Measurements from ENCODE around the gene NAGS. TPM values are rescaled to one million over a fixed set of nuclear protein-coding genes. Genes with fewer than 3 reads are reported as not detected.
"Not testable (repeated sequence)": the region's sequence is repeated elsewhere in the genome, so short reads cannot be mapped to it uniquely, and the experiment has no call there.

NAGS gene
- total RNA-seq, 1 experiment from 2014 or later: 3.7 TPM

- no peak overlapping the region for H3T11ph ChIP-seq (ENCODE audit: low read length)
- H4K8ac ChIP-seq (replicated peaks; ENCODE audit: insufficient read length, low read depth, low read length): no peak overlapping the region
- Mint-ChIP-seq H3K4me3 (no peak overlapping the region), H3K9me3 (no peaks in the 10 kb centered on the region), H3K4me1 (no peaks in the 10 kb centered on the region), H3K36me3 (ENCODE audit: insufficient read depth in 1 of 3, low read depth in 3 of 3) (no peaks in the 10 kb centered on the region), H3K27ac (no peak overlapping the region), H3K27me3 (ENCODE audit: low read depth) (peaks cover 19% of the 10 kb centered on the region)
- H3K79me1 ChIP-seq (ENCODE audit: insufficient read depth, low read depth, low read length, poor library complexity, severe bottlenecking): no peaks in the 10 kb centered on the region
- no peak overlapping the region for H2BK5ac ChIP-seq (ENCODE audit: insufficient read length, low read length)
- H3K4ac ChIP-seq (ENCODE audit: low read depth, low read length): no peak overlapping the region
- no peak overlapping the region for H2BK15ac ChIP-seq (ENCODE audit: low read depth, low read length)
- H2BK120ac ChIP-seq (ENCODE audit: low read depth, low read length, poor library complexity, severe bottlenecking): no peak overlapping the region
- H2AFZ ChIP-seq (ENCODE audit: low read length): no peak overlapping the region
- H3K56ac ChIP-seq (ENCODE audit: insufficient read length, low read depth, low read length): no peak overlapping the region
- H3K4me1 ChIP-seq (ENCODE audit: insufficient read depth, low read length): no peaks in the 10 kb centered on the region
- no peak overlapping the region for H2BK20ac ChIP-seq (ENCODE audit: low read depth, low read length, poor library complexity, severe bottlenecking)
- no peak overlapping the region for H4K91ac ChIP-seq (ENCODE audit: insufficient read length, low read depth, low read length)
- no peaks in the 10 kb centered on the region for H3K27me3 ChIP-seq (ENCODE audit: insufficient read depth, low read length)
- no peak overlapping the region for H3K4me2 ChIP-seq (ENCODE audit: insufficient read depth, insufficient read length, low read length)
- H3K23me2 ChIP-seq (ENCODE audit: insufficient read length, low read depth, low read length, poor library complexity, severe bottlenecking): no peaks in the 10 kb centered on the region
- TF ChIP-seq, protein P1, sequence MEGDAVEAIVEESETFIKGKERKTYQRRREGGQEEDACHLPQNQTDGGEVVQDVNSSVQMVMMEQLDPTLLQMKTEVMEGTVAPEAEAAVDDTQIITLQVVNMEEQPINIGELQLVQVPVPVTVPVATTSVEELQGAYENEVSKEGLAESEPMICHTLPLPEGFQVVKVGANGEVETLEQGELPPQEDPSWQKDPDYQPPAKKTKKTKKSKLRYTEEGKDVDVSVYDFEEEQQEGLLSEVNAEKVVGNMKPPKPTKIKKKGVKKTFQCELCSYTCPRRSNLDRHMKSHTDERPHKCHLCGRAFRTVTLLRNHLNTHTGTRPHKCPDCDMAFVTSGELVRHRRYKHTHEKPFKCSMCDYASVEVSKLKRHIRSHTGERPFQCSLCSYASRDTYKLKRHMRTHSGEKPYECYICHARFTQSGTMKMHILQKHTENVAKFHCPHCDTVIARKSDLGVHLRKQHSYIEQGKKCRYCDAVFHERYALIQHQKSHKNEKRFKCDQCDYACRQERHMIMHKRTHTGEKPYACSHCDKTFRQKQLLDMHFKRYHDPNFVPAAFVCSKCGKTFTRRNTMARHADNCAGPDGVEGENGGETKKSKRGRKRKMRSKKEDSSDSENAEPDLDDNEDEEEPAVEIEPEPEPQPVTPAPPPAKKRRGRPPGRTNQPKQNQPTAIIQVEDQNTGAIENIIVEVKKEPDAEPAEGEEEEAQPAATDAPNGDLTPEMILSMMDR (conservative IDR thresholded peaks at IDR 0.05): no peak
- no peak overlapping the region for H3K27ac ChIP-seq (ENCODE audit: insufficient read length, low read depth, low read length)
- no peak overlapping the region for H3K23ac ChIP-seq (ENCODE audit: insufficient read length, low read depth, low read length)
- H2BK12ac ChIP-seq (ENCODE audit: insufficient read length, low read depth, low read length): no peak overlapping the region
- no peak overlapping the region for H4K5ac ChIP-seq (ENCODE audit: insufficient read length, low read depth, low read length)
- no peak for DNase-seq
- no peak overlapping the region for H3K18ac ChIP-seq (ENCODE audit: insufficient read length, low read depth, low read length)
- no peaks in the 10 kb centered on the region for H4K20me1 ChIP-seq (ENCODE audit: control insufficient read depth, insufficient read depth, insufficient read length)
- no peak overlapping the region for H3K9ac ChIP-seq (ENCODE audit: extremely low read depth, insufficient read length, low read length)
- WGBS (ENCODE audit: extremely low coverage, insufficient read length, low lambda C conversion rate): no CpG with 5 or more reads among the region's 4 CpGs
- H3K14ac ChIP-seq (ENCODE audit: insufficient read depth, low read length): no peak overlapping the region
- H3K79me2 ChIP-seq (ENCODE audit: insufficient read depth, low read length): no peaks in the 10 kb centered on the region
- no peaks in the 10 kb centered on the region for H3K9me3 ChIP-seq (ENCODE audit: control insufficient read depth, low read depth, low read length)
- H2AK5ac ChIP-seq (ENCODE audit: insufficient read length, low read length): no peak overlapping the region
These were observed 34.1 kb upstream of the NAGS start for GRCh38 chr17:43970366-43970765.

DNA sequence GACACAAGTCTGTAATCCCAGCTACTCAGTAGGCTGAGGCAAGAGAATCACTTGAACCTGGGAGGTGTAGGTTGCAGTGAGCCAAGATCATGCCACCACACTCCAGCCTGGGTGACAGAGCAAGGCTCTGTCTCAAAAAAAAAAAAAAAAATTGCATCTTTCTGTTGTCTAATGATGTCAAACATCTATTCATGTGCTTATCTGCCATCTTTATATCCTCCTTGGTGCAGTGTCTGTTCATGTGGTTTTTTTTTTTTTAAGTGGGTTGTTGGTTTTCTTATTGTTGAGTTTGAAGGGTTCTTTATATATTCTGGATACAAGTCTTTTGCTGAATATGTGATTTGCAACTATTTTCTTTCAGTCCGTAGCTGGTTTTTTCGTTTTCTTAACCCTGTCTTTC, 33.0 kb upstream of the NAGS start:
- H3K36me3 Mint-ChIP-seq (ENCODE audit: insufficient read depth in 1 of 3, low read depth in 3 of 3); H3K27me3 ChIP-seq (ENCODE audit: insufficient read depth, low read length): not testable (repeated sequence)

More for the DNA sequence above, 33.0 kb upstream of the NAGS start:
- H3K23me2 ChIP-seq (ENCODE audit: insufficient read length, low read depth, low read length, poor library complexity, severe bottlenecking); H3K9me3 ChIP-seq (ENCODE audit: control insufficient read depth, low read depth, low read length); H3K27ac ChIP-seq (ENCODE audit: insufficient read length, low read depth, low read length); H3K4me2 ChIP-seq (ENCODE audit: insufficient read depth, insufficient read length, low read length); H3T11ph ChIP-seq (ENCODE audit: low read length); H4K8ac ChIP-seq (replicated peaks; ENCODE audit: insufficient read length, low read depth, low read length); H3K14ac ChIP-seq (ENCODE audit: insufficient read depth, low read length); H3K56ac ChIP-seq (ENCODE audit: insufficient read length, low read depth, low read length); H3K18ac ChIP-seq (ENCODE audit: insufficient read length, low read depth, low read length); H2AFZ ChIP-seq (ENCODE audit: low read length); H3K9ac ChIP-seq (ENCODE audit: extremely low read depth, insufficient read length, low read length); H3K79me1 ChIP-seq (ENCODE audit: insufficient read depth, low read depth, low read length, poor library complexity, severe bottlenecking); H3K23ac ChIP-seq (ENCODE audit: insufficient read length, low read depth, low read length); H2AK5ac ChIP-seq (ENCODE audit: insufficient read length, low read length); H2BK15ac ChIP-seq (ENCODE audit: low read depth, low read length); H4K20me1 ChIP-seq (ENCODE audit: control insufficient read depth, insufficient read depth, insufficient read length); H3K4me3 Mint-ChIP-seq; H3K4me1 ChIP-seq (ENCODE audit: insufficient read depth, low read length); H2BK12ac ChIP-seq (ENCODE audit: insufficient read length, low read depth, low read length); H4K91ac ChIP-seq (ENCODE audit: insufficient read length, low read depth, low read length); H3K4ac ChIP-seq (ENCODE audit: low read depth, low read length); H3K27ac Mint-ChIP-seq; H2BK120ac ChIP-seq (ENCODE audit: low read depth, low read length, poor library complexity, severe bottlenecking); H4K5ac ChIP-seq (ENCODE audit: insufficient read length, low read depth, low read length); H3K79me2 ChIP-seq (ENCODE audit: insufficient read depth, low read length); DNase-seq; H3K9me3 Mint-ChIP-seq; H3K4me1 Mint-ChIP-seq; H2BK20ac ChIP-seq (ENCODE audit: low read depth, low read length, poor library complexity, severe bottlenecking); H2BK5ac ChIP-seq (ENCODE audit: insufficient read length, low read length): not testable (repeated sequence)
- no CpG with 5 or more reads among the region's 2 CpGs for WGBS (ENCODE audit: extremely low coverage, insufficient read length, low lambda C conversion rate)
- peaks cover 19% of the 10 kb centered on the region for H3K27me3 Mint-ChIP-seq (ENCODE audit: low read depth)
